HG02884 (cell line): Measurements from ENCODE around the gene SLC35F3.

Experiments used
- ATAC-seq: cut with Tn5 transposase; IDR thresholded peaks from one replicate; pipeline ENCODE4 v1.9.1; 2021; ENCODE audit warnings: mild to moderate bottlenecking, moderate library complexity; ENCODE audit not compliant: unreplicated experiment

Gene SLC35F3

DNA sequence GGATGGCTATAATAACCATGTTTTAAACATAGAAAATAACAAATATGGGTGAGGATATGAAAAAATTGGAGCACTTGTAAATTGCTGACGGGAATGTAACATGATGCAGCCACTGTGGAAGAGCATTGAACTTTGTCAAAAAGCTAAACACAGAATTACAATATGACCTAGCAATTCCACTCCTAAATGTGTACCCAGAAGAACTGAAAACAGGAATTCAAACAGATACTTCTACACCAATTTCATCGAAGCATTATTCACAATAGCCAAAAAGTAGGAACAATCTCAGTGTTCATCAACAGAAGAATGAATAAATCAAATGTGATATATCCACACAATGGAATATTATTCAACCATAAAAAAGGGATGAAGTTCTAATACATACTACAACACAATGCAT lies 436.1 kb downstream of the SLC35F3 start:
- no peak for ATAC-seq

DNA sequence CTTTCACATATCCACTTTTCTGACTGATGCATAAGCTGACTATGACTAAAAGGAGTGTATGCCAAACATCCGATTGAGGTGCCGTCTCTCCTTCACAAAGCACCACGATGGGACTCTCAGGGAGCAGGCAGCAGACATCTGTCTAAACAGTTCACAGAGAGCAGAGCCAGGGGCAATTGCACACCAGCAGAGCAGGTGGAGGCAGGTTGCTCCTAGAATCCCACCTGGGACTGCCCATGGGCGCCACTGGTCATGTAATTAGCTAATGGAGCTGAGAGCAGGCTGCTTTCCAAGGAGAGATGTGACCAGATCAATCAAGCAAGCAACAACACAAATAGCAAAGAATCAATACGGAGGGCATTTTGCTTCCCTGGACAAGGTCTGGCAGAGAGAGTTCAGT lies 438.3 kb downstream of the SLC35F3 start:
- ATAC-seq: no peak

DNA sequence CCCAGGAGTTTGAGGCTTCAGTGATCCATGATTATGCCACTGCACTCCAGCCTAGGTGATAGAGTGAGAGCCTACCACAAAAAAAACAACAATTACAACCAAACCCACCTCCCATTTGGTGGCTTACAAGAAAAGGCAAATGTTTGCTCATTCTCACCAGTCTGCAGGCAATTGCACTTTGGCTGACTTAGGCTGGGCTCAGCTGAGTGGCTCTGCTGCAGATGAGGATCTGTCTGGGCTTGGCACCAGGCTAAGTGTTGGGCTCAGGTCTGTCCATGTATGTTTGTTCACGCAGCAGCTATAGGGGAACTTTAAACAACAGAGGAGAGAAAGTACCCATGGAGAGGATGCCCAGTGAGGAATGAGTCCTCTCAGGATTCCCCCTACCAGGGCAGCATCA lies 440.8 kb downstream of the SLC35F3 start:
- no peak for ATAC-seq

DNA sequence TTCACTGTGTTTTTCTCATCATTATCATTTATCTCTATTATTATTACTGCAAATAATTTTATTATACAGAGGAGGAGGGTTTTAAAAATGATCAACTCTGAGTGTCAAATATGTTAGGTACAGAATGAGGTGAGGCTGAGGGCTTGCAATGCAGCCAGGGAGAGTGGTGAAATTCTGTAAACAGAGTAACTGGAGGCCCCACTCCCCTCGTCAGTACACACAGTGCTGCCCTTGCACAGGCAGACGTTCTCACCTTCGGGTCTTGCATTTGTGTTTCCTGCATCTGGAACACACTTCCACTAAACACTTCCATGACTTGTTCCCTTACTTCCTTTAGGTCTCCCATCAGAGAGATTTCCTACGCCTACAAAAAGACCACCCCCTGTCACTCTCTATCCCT lies 444.5 kb downstream of the SLC35F3 start:
- no peak for ATAC-seq

DNA sequence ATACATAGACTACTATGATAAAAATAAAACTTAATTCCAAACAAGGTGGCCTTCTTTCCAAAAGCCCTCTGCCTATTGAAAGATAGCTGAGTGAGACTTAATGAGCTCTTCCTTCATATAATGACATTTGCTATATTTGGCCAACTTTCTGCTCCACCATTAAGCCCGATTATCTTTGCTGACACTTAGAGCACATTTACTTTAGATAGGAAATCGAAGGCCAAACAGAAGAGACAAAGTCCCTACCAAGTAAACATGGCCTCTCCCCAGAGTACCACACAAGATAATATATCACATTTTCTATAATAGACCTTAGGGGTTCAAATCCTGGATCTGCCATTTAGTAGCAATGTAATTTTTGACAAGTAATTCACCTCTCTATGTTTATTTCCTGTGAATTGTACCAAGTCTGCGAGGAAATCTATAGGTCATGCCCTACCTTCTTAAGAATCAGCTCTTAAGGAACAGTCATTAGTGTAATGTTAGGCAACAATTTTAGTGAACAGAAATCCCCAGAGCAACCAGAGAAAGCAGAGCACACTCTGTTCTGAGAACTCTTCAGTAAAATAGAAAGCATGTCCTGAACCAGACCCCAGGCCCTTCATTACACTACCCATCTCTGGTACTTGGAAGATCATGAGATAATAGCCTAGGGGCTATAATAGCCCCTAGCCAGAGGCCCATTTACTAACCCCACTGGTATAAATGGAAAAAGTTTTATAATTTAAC lies 451.5 kb downstream of the SLC35F3 start:
- no peak for ATAC-seq

DNA sequence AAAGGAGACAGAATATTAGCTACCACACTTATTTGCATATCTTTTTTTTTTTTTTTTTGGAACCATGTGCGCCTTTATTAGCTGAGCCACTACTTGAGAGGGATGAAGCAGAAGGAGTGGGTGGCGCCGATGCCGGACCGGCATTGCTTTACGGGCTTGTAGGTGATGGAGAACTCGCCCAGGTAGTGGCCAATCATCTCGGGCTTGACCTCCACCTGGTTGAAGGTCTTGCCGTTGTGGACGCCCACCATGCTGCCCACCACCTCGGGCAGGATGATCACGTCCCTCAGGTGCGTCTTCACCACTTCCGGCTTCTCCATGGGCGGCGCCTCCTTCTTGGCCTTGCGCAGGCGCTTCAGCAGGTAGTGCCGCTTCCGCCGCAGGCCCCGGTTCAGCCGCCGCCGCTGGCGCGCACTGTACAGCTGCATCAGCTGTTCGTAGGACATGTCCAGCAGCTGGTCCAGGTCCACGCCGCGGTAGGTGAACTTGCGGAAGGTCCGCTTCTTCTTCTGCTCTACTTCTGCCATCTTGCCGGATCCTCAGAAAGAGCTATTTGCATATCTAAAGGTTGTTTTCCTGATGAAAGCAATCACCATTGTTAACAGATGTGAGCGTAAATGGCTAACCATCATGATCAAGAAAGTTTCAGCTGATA lies 452.3 kb downstream of the SLC35F3 start:
- peak; percentile 68 for ATAC-seq

DNA sequence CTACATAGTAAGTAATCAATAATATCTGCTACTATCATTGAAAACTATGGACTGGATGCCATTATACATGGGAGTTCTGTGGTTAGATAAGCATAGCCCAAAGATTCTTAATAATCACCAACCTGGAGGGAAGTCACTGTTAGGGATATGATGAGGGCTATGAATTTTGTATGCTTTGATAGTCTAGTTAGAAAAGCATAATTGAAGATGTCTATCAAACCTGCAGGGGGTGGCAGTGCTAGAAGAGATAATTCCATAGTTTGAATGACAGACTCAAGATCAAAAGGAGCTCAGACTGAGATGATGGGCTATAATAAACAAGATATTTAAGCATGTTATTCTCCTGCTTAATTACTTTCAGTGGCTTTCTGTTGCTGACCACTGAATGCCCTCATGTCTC lies 453.4 kb downstream of the SLC35F3 start:
- no peak for ATAC-seq

DNA sequence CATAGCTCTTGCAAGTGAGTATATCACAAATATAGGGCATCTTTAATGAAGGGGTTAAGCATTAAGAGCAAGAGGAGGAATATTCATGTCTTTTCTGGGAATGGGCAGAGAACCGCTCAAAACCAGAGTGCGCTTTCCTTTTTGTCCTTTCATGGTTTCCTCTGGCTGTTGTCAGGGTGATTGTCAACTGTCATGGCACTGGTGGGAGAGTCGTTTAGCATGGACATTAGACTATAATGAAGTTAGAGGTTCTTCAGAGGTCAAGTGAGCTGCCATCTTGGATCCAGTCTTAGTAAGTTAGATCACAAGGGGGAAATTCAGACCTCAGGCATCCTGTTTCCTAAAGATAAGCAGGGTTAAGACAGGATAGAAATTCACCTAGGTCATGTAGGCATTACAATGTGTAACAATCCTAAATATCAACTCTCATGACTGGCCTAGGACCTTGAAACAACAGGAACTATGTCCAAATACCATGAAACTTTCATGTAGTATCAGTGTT lies 456.7 kb downstream of the SLC35F3 start:
- ATAC-seq: no peak

DNA sequence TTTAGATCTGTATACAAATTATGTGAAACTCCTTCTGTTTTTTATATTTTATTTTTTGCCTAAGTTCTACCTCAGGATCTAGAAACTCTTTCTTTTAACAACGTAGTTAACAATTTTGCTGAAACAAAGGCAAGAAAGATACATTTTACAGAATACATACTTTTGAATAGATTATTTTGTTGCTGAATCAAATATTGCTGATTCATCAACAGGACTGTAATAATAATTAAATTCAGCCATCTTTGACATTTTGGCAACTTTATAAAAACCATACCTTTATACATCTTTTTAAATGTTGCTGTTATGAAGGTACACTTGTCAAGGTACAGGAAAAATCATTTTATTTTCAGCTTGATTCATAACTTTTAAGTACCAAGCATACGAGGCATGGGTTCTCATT lies 458.1 kb downstream of the SLC35F3 start:
- no peak for ATAC-seq

DNA sequence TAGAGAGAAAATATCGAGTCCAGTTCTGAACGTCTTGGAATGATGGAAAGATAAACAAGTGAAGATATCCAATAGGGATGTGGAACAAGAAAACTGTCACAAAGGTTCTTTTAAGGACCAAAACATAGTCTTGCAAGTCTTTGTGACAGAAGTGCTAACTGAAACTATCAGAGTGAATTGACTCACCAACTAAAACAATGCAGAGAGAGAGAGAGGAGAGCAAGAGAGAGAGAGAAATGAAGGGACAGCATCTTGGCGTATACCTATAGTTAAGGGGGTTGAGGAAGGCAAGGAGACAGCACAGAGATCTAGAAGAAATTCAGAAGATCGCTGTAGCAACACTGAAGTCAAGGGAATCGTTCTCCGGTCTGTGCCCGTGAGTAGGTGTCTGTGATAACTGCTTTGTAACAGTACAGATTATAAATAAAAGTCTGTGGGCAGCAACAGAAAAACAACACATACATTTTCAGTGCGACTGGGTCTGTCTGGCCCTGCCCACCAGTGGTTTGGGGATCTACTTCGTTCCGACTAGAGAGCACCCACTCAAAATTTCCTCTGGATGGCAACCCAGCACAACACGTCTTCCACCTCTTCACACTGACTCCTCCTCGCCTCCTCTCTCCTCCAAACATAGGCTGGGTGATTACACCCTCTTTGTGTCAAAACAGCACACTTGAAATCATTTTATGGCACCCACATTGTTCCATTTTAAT lies 464.0 kb downstream of the SLC35F3 start:
- no peak for ATAC-seq

DNA sequence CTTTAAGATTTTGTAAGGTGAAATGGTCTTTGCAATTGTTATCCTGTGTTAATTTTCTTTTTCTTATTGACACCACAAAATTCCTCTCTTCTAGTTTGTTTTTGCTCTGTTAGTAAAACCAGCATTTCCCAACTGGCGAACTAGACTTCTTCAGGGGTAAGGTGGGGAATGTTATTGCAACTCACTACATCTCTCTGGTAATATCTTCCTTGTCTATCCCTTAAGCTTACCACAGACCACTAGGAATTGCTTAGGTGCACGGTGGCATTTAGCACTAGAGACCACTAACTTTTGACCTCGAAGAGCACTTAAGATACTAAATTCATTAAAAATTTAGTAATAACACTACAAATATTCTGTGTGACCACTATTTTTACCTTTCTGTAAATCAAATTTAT lies 464.6 kb downstream of the SLC35F3 start:
- ATAC-seq: no peak

DNA sequence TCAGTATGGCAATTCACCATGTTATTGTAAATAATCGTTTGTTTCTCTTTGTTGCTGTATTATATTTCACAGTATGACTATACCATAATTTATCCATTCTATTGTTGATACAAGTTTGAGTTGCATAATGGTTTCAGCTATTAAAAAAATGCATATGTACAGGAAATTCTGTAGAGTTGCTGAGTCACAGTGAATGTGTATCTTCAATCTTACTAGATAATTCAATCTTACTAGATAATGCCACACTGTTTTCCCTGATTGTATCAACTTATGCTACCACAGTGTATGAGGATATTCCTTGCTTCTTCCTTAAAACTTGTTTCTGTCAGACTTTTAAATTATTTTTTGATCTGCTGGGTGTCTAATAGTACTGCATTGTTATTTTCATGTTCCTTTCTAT lies 465.3 kb downstream of the SLC35F3 start:
- ATAC-seq: no peak

DNA sequence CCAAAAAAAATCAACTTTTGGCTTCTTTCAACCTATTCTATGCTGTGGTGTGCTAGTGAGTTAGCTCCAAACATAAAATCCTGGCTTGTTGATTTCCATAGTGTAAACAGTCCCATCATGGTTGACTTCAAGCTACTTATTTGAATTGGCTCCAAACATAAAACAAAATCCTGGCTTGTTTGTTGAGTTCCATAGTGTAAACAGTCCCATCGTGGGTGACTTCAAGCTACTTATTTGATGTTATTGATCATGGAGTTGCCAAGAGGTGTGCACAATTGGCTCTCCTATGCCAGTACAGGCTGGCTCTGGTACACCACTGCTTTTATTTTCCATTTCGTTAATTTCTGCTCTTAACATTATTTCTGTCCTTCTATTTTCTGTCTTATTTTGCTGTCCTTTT lies 466.9 kb downstream of the SLC35F3 start:
- no peak for ATAC-seq

DNA sequence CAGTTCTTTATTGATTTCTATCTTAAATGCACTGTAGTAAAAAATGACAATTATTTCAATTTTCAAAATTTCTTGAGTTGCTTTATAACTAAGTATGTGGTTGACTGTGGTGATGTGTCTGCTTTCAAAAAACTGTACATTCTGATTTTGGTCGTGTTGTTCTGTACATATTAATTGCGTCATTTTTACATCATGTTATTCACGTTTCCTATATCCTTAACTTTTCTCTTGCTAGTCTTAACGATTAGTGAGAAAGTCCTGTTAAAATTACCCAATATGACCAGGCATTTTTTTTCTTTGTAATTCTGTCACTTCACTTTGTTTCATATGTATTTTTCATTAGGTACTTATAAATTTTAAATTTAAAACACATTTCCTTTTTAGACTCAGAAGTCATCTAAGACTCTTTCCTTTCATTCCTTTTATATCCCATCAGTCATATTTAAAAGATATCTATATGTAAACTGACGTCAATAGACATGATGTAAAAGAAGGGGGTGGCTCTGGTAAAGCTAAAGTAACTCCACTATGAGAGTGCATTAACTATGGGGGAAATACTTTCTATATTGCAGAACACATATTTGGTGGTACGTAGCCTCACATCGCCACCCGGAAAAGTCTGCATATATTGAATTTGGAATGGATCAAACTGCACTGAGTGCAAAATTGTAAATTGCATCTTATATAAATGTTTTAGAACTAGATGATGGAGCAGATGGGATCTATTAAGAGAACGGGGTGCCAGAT lies 467.7 kb downstream of the SLC35F3 start:
- no peak for ATAC-seq

DNA sequence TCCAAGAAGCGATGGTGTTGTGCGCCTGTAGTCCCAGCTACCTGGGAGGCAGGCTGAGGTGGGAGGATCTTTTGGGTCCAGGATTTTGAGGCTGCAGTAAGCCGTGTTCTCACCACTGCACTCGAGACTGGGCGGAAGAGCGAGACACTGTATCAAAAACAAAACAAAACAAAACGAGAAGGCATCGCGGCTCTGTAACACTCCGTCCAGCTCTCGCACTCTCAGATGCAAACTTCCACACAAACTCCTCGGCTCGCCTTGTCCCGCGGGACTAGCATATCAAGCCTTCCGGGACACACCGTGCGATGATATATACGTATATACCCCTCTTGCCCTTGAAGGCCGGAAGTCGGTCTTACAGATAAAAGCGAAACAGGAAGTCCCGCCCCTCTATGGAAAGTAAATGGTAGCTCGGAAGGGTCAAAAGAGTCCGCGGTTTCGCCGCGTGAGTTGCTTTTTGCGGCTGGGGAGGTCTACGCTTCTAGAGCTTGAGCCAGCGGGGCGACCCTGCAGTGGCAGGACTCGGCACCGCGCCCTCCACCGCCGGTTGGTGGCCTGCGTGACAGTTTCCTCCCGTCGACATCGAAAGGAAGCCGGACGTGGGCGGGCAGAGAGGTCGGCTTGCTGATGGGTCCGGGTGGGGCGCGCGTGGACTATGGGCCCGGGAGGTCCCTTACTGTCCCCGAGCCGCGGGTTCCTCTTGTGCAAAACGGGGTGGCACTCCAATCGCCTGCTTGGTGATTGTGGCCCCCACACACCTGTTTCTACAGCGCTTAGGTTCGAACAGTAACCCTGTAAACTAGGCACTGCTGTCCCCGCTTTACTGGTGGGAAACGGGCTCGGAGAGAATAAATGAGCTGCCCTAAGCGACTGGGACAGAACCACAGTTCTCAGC lies 468.8 kb downstream of the SLC35F3 start, which contains the start of gene COA6:
TSS of gene COA6 (plus strand) at position 393 of the 895 bp plus-strand sequence. CDS start at position 404, 11 bp downstream.
- ATAC-seq: peak; percentile 91

DNA sequence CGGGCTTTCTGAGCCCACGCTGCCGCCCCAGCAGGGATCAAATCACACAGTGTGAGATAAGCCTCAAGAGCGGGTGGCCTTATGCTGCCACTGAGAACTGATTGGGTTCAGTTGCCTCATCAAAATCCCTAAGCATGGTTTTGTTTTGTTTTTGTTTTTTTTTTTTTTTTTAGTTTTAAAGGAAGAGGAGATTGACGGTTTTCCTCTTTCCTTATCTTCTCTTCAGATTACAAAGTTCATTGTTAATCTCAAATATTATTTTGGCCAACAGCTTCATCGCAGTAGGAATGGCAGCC lies 469.4 kb downstream of the SLC35F3 start:
- peak; percentile 22 for ATAC-seq
